Measurements from ENCODE around the gene AGTPBP1. TPM values are rescaled to one million over a fixed set of nuclear protein-coding genes. Genes with fewer than 3 reads are reported as not detected.
"Not testable (repeated sequence)": the region's sequence is repeated elsewhere in the genome, so short reads cannot be mapped to it uniquely, and the experiment has no call there.

AGTPBP1 gene
- 10 to 100 TPM in 3 of 6 donors, 1 to 10 TPM in 3; 7.3 to 12.7 (median 9.7) TPM for total RNA-seq
- 1 to 10 TPM; 3.8 to 9.6 TPM for polyA plus RNA-seq

- Histone ChIP-seq H3K36me3 (no peaks in the 10 kb centered on the region), H3K9me3 (no peaks in the 10 kb centered on the region), H3K4me3 (peak within 1 kb of the TSS; percentile 65 to 98 (median 96)), H3K4me1 (peaks cover 0 to 21% (median 8%) of the 10 kb centered on the region in 3 donors), H3K27ac (peak within 1 kb of the TSS; percentile 81 to 90 (median 84)), H3K27me3 (no peaks in the 10 kb centered on the region)
- 1% methylated on average over 38 to 77 of the region's 77 CpGs for WGBS, 2 donors
- DNase-seq (peak; percentile 94 to 100 (median 98)), ATAC-seq (peak; percentile 96 to 98 (median 97)), FAIRE-seq (no peak)
- TF ChIP-seq CTCF (IDR thresholded peaks at IDR 0.05): no peak
- intact Hi-C loops (cut with DNase I): no loop called here
These were observed at the start of gene AGTPBP1 for GRCh38 chr9:85741875-85742596. Gene AGTPBP1, minus strand, starts transcription at chr9:85741954. Its CDS starts 29,421 bp downstream, at chr9:85712533.

- intact Hi-C loops (cut with DNase I); H3K36me3 ChIP-seq; H3K9me3 ChIP-seq; H3K27ac ChIP-seq; H3K4me3 ChIP-seq; H3K4me1 ChIP-seq; H3K27me3 ChIP-seq; DNase-seq: not testable (repeated sequence)
- 1 to 7% methylated on average over 5 to 7 of the region's 7 CpGs for WGBS, 2 donors
- FAIRE-seq (peak; percentile 97), ATAC-seq (peak in 3 of 4 donors; percentile 86 to 90 (median 87))
- peak in 1 of 4 donors; percentile 13 for TF ChIP-seq CTCF (IDR thresholded peaks at IDR 0.05)
These were observed 44.4 kb upstream of the AGTPBP1 start for GRCh38 chr9:85786116-85786515.

GRCh38 chr9:85773844-85774243, 32.1 kb upstream of the AGTPBP1 start:
- H3K36me3 ChIP-seq; H3K9me3 ChIP-seq; H3K27ac ChIP-seq; FAIRE-seq; H3K27me3 ChIP-seq; intact Hi-C loops (cut with DNase I); H3K4me1 ChIP-seq; ATAC-seq; H3K4me3 ChIP-seq; DNase-seq: not testable (repeated sequence)
- WGBS, 2 donors: 83 to 88% methylated on average over 7 of the region's 7 CpGs

GRCh38 chr9:85761802-85762201, 20.0 kb upstream of the AGTPBP1 start:
- H3K4me1 ChIP-seq; H3K9me3 ChIP-seq; H3K4me3 ChIP-seq; H3K27me3 ChIP-seq; intact Hi-C loops (cut with DNase I); H3K27ac ChIP-seq; H3K36me3 ChIP-seq; DNase-seq; ATAC-seq; FAIRE-seq: not testable (repeated sequence)
- 60 to 61% methylated on average over 1 to 2 of the region's 3 CpGs for WGBS, 2 donors

- FAIRE-seq; DNase-seq; H3K4me3 ChIP-seq; H3K4me1 ChIP-seq; H3K9me3 ChIP-seq; intact Hi-C loops (cut with DNase I); H3K27ac ChIP-seq; H3K36me3 ChIP-seq; H3K27me3 ChIP-seq; ATAC-seq: not testable (repeated sequence)
- WGBS, 2 donors: 82 to 93% methylated on average over 2 of the region's 2 CpGs
These were observed 16.0 kb upstream of the AGTPBP1 start for GRCh38 chr9:85757716-85758115.

GRCh38 chr9:85756216-85756615, 14.5 kb upstream of the AGTPBP1 start:
- WGBS, 2 donors: 44 to 55% methylated on average over 1 of the region's 1 CpG
- H3K27me3 ChIP-seq; intact Hi-C loops (cut with DNase I); FAIRE-seq; ATAC-seq; H3K4me3 ChIP-seq; H3K4me1 ChIP-seq; DNase-seq; H3K9me3 ChIP-seq; H3K36me3 ChIP-seq; H3K27ac ChIP-seq: not testable (repeated sequence)

- peaks cover 0 to 9% (median 3%) of the 10 kb centered on the region in 3 donors for H3K4me1 ChIP-seq
- ATAC-seq: no peak
- intact Hi-C loops (cut with DNase I): no loop called here
- no peak for TF ChIP-seq CTCF (IDR thresholded peaks at IDR 0.05)
- no peak overlapping the region for H3K27ac ChIP-seq
- no peak for DNase-seq
- H3K4me3 ChIP-seq: no peak overlapping the region
- H3K9me3 ChIP-seq: no peaks in the 10 kb centered on the region
- no peaks in the 10 kb centered on the region for H3K36me3 ChIP-seq
- 75 to 87% methylated on average over 2 of the region's 2 CpGs for WGBS, 2 donors
- no peaks in the 10 kb centered on the region for H3K27me3 ChIP-seq
- no peak for FAIRE-seq
These were observed 4.6 kb upstream of the AGTPBP1 start for GRCh38 chr9:85746309-85746708.
